Retina (tissue), 1 donor: ENCODE data around the gene ST6GALNAC6.
A peak's percentile ranks its signal among the peaks of the same experiment; 100 is the strongest.
"Not testable (repeated sequence)": the region's sequence is repeated elsewhere in the genome, so short reads cannot be mapped to it uniquely, and the experiment has no call there.

Experiments used
- DNase-seq: peaks from one replicate; pipeline ENCODE4 v3.0.0-alpha.2; 2016

ST6GALNAC6 gene

DNA sequence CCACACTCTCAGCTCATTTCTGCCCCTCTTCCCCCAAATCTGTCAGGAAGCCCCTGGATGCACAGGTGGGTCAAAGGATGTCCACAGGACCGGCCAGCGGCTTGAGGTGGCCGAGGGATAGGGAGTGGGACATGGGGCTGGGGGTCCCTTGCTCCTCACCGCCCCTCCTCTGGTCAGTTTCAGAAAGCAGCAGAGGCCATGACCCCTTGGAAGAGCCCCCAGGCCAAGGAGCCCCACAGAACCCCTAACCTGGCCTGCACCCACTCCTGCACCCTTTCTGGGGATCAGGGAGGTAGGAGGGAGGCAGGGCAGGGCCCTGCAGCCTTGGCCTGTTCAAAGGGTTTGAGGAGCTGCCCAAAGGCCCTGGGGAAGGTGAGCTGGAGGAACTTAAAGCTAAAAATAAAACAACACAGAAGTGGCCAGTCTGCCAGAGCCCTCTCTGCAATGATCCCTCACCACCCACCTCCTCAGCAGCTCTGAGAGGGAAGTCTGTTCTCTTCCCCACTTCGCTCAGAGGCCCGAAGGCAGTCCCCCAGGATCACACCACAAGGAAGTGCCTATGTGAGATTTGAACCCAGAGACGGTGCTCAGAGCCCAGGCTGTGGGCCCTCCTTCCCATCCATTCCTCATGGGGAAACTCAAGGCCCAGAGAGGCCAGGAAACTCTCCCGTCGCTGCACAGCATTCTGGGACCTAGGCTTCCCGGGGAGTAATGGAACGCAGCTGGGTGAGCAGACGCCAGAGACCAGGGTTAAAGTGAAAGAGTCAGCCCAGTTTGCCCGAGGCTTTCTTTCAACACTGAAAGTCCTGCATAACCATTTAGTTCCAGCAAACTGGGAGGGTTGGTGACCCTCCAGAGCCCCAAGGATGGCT lies 45.9 kb downstream of the ST6GALNAC6 start:
- DNase-seq: no peak

DNA sequence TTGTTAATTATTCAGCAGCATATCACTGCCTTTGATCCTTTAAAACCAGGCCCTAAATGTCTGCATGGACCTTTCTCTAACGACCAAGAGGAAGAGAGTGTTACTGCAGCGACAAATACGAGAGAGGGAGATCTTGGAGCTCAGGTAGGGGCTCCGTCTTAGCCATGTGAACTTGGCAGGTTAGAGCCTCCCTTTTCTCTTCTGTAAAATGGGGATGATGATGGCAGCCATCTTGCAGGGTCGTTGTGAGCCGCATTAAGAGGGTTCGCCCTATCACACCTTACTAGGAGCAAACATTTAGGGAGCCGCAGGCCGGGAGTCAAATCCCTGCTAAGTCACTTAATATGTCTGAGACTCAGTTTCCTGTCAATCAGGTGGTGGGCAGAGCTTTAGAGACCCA lies 46.6 kb downstream of the ST6GALNAC6 start:
- DNase-seq: no peak

DNA sequence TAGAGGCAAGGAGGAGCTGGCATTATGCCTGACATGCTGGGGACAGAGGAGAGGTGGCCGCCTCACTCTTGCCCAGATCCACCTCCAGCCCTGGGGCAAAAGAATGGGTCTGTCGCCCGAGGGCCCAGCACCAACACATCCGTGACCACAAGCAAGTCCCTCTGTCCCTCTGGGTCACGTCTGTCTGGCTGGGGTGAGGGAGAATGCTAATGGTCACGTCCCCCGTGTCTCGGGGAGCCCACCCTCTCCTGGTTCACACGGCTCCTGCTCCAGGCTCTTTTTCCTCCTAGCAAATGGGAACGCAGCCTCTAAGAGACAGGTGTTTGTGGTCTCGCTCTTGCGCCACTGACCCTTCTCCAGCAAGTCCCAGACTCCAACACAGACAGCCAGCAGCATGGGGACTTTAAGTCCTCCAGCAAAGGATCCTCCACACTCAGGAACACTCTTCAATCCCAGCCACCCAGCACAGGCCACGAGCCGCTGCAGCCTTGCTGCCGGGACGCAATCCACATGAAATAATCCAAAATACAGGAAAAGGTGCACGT lies 49.0 kb downstream of the ST6GALNAC6 start:
- no peak for DNase-seq

DNA sequence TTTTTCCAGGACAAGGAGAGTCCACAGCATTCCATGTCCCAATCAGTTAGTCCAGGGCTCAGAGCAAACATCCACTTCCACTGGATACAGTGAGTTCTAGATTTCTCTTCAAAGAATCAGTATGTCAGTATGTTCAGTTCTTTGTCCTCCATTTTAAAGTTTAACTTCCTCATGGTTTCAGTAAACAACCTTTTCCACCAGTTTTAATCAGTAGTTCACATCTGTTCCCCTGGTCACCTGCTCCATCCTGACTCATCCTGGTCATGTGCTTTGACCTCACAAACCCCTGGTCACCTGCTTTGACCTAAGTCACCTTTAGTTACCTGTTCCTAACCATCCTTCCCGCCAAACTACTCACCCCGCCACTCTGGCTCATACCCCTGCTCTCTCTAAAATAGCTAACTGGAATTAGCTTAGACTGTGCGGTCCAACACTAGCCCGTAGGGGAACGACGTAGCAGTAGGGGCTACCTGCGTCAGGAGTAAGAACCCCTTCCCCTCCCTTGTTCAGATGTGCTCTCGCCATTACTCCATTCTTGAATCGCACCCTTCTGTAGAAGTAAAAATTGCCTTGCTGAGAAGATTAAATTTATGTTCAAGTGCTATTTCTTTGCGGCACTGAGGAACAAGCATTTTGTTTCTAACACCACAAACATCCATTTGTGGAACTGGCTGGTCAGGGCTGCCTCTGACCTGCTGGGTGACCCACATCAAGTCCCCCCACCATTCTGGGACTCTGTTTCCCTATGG lies 50.5 kb downstream of the ST6GALNAC6 start:
- DNase-seq: no peak

DNA sequence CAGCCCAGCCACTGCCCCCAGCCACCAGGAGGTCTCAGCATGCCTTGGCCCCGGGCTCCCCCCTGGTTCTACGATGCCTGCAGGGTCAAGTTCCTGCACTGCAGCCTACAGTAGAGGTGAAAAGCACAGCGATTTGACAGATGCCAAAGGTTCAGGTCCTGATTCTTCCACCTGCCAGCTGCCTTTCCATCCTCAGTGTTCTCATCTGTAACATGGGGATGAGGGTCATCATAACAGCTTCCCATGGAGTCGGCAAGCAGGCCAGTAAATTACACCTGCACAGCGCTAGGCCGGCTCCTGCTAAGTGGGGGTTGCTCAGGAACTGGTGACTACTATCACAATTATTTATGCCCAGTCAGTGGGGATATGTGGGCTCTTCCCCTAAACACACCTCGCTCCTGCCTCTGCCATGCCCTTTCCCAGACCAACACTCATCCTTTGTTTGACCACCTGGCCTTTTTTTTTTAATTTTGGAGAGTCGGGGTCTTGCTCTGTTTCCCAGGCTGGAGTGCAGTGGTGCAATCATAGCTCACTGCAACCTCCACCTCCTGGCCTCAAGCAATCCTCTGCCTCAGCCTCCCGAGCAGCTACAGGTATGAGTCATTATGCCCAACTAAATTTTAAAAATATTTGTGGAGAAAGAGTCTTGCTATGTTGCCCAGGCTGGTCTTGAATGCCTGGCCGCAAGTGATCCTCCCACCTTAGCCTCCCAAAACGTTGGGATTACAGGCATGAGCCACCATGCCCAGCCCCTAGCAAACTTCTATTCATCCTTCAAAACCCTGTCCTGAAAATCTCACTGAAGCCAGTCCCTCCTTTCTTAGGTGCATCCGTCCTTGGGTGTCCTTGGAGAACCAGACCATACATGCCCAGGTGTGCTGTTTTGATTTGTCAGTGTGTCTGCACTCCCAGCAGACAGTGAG lies 51.3 kb downstream of the ST6GALNAC6 start:
- DNase-seq: no peak

DNA sequence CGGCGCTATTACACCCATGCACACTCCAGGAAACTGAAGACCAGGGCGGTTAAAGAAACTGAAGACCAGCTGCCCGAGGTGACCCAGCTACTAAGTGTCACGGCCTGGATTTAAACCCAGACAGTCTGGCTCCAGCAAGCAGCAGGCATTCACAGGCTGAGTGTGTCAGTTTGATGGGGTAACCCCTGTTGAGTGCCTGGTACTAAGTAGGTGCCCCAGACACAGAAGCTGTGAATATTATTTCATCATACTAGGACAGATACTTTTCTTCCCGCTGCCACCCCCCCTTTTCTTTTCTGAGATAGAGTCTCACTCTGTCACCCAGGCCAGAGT lies 52.3 kb downstream of the ST6GALNAC6 start:
- no peak for DNase-seq

DNA sequence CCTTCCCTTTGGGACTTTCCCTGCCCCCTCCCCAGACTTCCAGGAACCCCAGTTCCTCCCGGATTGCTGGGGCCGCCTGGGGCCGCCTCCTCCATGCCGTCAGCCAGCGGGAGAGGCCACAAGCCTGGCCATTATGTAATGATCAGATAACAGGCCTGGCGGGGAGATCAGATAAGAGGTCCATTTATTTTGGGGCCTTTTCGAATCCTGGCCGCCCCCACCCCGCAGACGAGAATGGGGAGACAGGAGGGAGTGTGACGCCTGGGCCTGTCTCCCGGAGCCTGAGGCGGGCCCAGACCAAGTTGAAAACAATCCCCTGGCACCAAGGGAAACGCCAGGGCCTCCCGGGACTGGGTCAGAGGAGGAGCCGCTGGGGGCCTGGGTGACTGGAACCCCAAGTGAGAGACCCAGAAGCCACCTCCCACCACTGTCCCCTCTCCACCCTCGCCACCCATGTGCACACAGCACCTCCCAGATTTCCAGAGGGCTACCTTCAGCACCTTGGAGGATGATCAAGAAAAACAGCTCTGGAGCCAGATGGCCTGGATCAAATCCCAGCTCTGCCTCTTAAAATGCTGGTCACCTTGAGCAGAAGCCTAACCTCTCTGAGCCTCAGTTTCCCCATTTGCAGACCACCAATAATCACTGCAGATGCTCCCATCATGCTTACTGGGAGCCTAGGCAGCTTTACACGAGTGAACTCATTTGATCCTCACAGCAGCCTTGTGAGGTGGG lies 52.8 kb downstream of the ST6GALNAC6 start:
- DNase-seq: no peak

DNA sequence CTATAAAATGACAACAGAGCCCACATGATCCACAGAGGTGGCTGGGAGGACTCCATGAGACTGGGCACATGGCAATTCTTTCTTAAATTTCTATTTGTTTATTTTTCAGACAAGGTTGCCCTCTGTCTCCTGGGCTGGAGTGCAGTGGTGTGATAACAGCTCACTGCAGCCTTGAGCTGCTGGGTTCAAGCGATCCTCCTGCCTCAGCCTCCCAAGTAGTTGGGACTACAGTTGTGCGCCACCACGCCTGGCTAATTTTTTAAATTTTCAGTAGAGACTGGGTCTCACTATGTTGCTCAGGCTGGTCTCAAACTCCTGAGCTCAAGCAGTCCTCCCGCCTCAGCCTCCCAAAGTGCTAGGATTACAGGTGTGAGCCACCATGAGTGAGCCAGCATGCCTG lies 53.8 kb downstream of the ST6GALNAC6 start:
- DNase-seq: not testable (repeated sequence)

DNA sequence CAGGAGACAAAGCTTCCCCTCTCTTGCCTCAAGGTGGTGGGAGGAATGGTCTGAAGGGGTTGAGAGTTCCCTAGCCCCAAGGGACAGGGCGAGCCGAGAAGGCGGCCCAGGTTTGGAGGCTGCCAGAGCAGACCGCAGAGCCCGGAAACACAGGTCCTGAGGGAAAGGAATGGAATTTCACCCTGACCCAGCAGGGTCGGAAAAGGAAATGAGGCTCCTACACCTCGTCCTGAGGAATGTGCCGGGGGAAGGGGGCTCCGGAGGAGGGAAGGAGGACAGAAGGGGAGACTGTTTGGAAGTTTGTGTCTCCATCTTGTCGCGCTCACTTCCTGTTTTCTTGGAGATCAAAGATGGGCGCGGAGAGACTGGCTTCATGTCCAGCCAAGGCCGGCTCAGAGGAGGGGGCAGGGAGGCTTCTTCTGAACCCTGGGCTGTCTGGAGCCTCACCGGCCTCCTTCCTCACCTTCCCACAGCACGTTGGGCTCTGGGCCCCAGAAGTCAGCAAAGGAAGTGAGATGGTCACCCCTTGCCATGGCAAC lies 54.5 kb downstream of the ST6GALNAC6 start:
- DNase-seq: no peak

DNA sequence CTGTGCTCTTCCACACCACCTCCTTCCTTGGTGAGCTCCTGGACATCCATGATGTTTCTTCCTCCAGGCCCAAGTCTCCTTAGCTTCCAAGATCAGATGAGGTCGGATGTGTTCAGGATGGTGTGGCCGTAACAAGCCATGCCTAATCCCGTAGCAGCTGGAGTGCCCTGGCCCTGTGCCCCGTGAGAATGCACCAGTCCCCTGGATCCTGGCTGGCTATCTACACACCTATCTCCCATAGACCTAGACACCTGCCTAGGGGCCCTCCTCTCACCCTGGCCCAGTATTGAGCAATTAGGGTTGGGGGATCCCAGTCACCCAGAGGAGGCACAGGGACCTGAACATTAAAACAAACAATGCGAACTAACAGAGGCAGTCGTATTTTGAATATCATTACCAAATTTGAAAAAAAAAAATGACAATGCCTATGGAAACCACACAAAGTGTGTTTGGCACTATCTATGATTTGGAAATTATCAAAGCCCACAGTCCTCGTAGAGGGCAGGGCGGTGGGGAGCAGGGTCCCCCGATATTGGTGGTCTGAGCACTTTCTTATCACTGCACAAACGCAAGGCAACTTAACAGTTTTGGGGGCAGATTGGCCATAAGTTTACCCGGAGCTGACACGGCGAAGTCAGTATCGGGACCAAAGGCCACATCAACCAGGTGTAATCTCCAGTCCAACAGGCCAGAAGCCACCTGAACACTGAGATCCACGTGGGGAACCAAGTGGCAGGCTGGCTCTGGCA lies 58.1 kb downstream of the ST6GALNAC6 start:
- DNase-seq: no peak

DNA sequence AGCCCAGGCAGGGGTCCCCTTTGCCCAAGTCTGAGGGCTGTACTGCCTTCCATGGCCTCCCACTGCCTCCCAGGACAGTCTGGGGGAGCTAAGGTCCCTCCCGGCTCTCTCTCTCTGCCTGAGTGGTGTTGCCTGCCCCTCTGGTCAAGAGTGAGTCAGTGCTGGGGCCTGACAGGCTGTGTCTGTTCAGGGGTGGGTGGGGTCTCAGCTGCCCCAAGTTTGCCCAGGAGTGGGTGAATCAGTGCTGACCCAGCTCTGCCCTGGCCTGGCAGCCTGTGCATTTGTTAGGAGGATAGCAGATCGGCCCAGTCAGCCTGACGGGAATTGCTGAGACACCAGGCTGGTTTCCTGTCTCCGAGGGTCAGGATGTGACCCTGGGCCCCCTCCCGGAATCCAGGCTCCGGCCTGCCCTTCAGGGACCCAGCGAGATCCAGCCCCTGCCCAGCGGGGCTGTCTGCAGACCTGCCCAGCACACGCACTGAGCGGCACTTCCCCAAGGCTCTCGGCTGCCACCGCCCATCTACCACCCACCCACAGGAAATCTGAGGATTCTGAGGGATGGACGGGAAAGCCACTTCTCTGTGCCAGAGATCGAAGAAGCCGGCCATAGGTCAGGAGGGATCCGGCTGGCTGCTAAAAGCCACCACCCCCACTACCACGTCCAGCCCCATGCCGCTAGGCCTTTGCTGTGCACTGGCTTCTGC lies 60.9 kb downstream of the ST6GALNAC6 start:
- DNase-seq: peak; percentile 35

DNA sequence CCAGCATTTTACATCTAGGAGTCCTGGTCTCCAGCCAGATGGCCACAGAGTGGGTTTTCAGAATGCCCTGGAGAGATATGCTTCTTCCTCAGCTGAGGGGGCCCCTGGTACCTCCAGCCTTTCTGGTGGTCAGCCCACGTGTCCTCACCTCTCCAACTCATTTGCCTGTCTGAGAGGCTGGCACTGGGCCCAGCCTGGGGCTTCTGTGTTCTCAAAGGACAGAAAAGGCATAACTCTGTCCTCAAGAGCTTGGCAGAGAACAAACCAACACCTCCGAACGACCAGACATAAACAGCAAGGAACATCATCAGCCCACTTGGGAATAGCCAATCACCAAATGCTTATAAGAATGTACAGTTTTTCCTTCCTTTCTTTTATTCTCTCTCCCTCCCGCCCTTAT lies 62.1 kb downstream of the ST6GALNAC6 start:
- no peak for DNase-seq

DNA sequence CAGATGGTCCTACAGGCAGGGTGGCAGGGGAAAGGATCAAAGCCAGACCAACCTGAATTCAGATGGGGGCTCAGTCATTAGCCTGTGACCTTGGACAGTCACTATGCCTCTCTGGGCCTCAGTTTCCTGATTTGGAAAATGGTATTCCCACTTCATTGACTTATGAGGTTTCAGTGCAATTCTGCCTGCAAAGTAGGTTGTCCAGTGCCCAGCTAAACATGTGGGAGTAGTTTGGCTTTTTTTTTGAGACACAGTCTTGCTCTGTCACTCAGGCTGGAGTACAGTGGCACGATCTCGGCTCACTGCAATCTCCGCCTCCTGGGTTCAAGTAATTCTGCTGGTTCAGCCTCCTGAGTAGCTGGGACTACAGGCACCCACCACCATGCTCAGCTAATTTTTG lies 62.8 kb downstream of the ST6GALNAC6 start:
- DNase-seq: not testable (repeated sequence)

DNA sequence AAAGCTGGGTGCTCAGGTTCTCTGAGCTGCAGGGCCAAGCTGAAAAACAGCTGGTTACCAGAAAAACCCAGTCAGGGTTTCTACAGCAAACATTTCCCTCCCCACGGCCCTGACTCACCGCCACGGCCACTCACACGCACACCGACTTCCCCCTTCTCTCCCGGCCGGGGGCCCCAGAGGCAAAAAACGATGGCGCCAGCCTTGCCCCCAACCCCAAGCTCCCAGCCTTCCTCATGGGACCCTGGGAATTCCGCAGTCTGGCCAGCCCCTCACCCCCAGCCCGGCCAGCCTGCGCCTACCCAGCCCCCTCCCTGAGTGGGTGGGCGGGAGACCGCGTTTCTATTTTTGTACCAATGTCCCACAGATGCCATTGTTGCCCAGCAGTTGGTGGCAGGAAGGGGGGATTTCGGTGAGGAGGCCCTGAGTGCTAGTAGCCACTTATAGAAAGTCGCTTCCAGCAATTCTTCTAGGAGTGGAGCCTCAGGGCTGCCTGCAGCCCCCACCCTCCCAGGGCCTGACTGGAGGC lies 63.3 kb downstream of the ST6GALNAC6 start:
- no peak for DNase-seq
